GM23338 (cell line): ENCODE measurements around the gene LPCAT4. TPM values are rescaled to one million over a fixed set of nuclear protein-coding genes. Genes with fewer than 3 reads are reported as not detected.
"Not testable (repeated sequence)": the region's sequence is repeated elsewhere in the genome, so short reads cannot be mapped to it uniquely, and the experiment has no call there.

Source experiments
- ATAC-seq: fragments of 200-7000 bp; cut with Tn5 transposase; 3 replicates; pipeline ENCODE4 v1.9.1; 2020
- DNase-seq: peaks from one replicate; pipeline ENCODE4 v3.0.0-alpha.2; 2015; ENCODE audit warnings: low spot score
- H2AFZ ChIP-seq: fragments of 200-600 bp; sonication (generic); 2 replicates; pipeline ENCODE4 v1.8.0; 2016; ENCODE audit warnings: antibody characterized with exemption, mild to moderate bottlenecking, moderate library complexity
- H3F3A ChIP-seq: fragments of 200-600 bp; sonication (generic); replicated peaks from 2 replicates; pipeline ENCODE4 v1.8.0; 2017; ENCODE audit warnings: antibody characterized with exemption, mixed run types, low read depth
- H3K27ac ChIP-seq: fragments of 200-600 bp; sonication (generic); 2 replicates; pipeline ENCODE4 v1.6.1; 2016; ENCODE audit warnings: low read depth
- H3K27me3 ChIP-seq: fragments of 200-600 bp; sonication (generic); 2 replicates; pipeline ENCODE4 v1.8.0; 2016; ENCODE audit warnings: mild to moderate bottlenecking, mixed run types, moderate library complexity; ENCODE audit not compliant: insufficient read depth
- H3K36me3 ChIP-seq: fragments of 200-600 bp; sonication (generic); 2 replicates; pipeline ENCODE4 v1.8.0; 2016; ENCODE audit warnings: mild to moderate bottlenecking; ENCODE audit not compliant: insufficient read depth
- H3K4me1 ChIP-seq: fragments of 200-600 bp; sonication (generic); 2 replicates; pipeline ENCODE4 v1.8.0; 2016; ENCODE audit warnings: mild to moderate bottlenecking, moderate library complexity; ENCODE audit not compliant: insufficient read depth
- H3K4me2 ChIP-seq: fragments of 200-600 bp; sonication (generic); 2 replicates; pipeline ENCODE4 v1.7.1; 2017; ENCODE audit warnings: mixed run types
- H3K4me3 ChIP-seq: fragments of 200-600 bp; sonication (generic); 2 replicates; pipeline ENCODE4 v1.6.1; 2016; ENCODE audit warnings: mixed run types
- H3K79me2 ChIP-seq: fragments of 200-600 bp; sonication (generic); replicated peaks from 2 replicates; pipeline ENCODE4 v1.8.0; 2017; ENCODE audit warnings: mild to moderate bottlenecking; ENCODE audit not compliant: insufficient read depth
- H3K9me2 ChIP-seq: fragments of 200-600 bp; sonication (generic); 2 replicates; pipeline ENCODE4 v1.8.0; 2017; ENCODE audit not compliant: insufficient read depth
- H4K20me1 ChIP-seq: fragments of 200-600 bp; sonication (generic); replicated peaks from 2 replicates; pipeline ENCODE4 v1.8.0; 2017; ENCODE audit warnings: mild to moderate bottlenecking; ENCODE audit not compliant: insufficient read depth
- H3K27ac Mint-ChIP-seq: 2 replicates; pipeline ENCODE4 v1.8.0; 2020; ENCODE audit warnings: inconsistent platforms, mild to moderate bottlenecking, moderate library complexity, mixed read lengths
- H3K27me3 Mint-ChIP-seq: 3 replicates; pipeline ENCODE4 v1.8.0; 2022; ENCODE audit warnings: low read depth, mild to moderate bottlenecking, moderate library complexity, mixed read lengths, inconsistent platforms; ENCODE audit not compliant: insufficient read depth, poor library complexity
- H3K36me3 Mint-ChIP-seq: 3 replicates; pipeline ENCODE4 v1.8.0; 2021; ENCODE audit warnings: low read depth, mild to moderate bottlenecking, inconsistent platforms, moderate library complexity, mixed read lengths
- H3K4me1 Mint-ChIP-seq: 3 replicates; pipeline ENCODE4 v1.8.0; 2020; ENCODE audit warnings: mild to moderate bottlenecking, inconsistent platforms, mixed read lengths
- H3K4me3 Mint-ChIP-seq: 3 replicates; pipeline ENCODE4 v1.8.0; 2021; ENCODE audit warnings: moderate library complexity, mild to moderate bottlenecking, inconsistent platforms, mixed read lengths
- H3K9me3 Mint-ChIP-seq: 3 replicates; pipeline ENCODE4 v1.8.0; 2020; ENCODE audit warnings: moderate library complexity, mild to moderate bottlenecking, inconsistent platforms, mixed read lengths
- polyA plus RNA-seq: library from polyadenylated mRNA; unstranded; fragments of >200 nt; fragmentation: Nextera tagmentation; extraction: Ambion mirVana; gene quantifications from 2 replicates; pipeline ENCODE4 v1.2.1, GENCODE V29; 2016
- total RNA-seq: library from RNA; depleted of rRNA; stranded (reverse); fragments of >200 nt; shearing (Covaris generic); gene quantifications from 2 replicates; pipeline ENCODE4 v1.2.3, GENCODE V29; 2014

Gene LPCAT4
- total and polyA plus RNA-seq, 2 experiments from 2014 or later = 36.8 to 49.1 TPM

- H3K27me3 ChIP-seq, H3K36me3 ChIP-seq, H3K4me3 Mint-ChIP-seq, H3K27ac ChIP-seq, H3K27ac Mint-ChIP-seq, ATAC-seq, H3K36me3 Mint-ChIP-seq, H3K4me1 Mint-ChIP-seq, DNase-seq, H3K79me2 ChIP-seq, H3F3A ChIP-seq, H3K9me2 ChIP-seq, H3K4me2 ChIP-seq, H3K27me3 Mint-ChIP-seq, H3K4me3 ChIP-seq, H3K9me3 Mint-ChIP-seq, H4K20me1 ChIP-seq, H3K4me1 ChIP-seq, H2AFZ ChIP-seq: not testable (repeated sequence)
These were observed 42.0 kb upstream of the LPCAT4 start for GRCh38 chr15:34408973-34409372.

GRCh38 chr15:34403899-34404298, 36.9 kb upstream of the LPCAT4 start:
- H3K4me1 ChIP-seq, DNase-seq, H3K27ac Mint-ChIP-seq, H3K36me3 ChIP-seq, H3K27ac ChIP-seq, H4K20me1 ChIP-seq, H3K4me1 Mint-ChIP-seq, H2AFZ ChIP-seq, H3K4me3 ChIP-seq, H3K36me3 Mint-ChIP-seq, H3K79me2 ChIP-seq, ATAC-seq, H3K9me3 Mint-ChIP-seq, H3K9me2 ChIP-seq, H3F3A ChIP-seq, H3K4me3 Mint-ChIP-seq, H3K4me2 ChIP-seq, H3K27me3 ChIP-seq, H3K27me3 Mint-ChIP-seq: not testable (repeated sequence)

DNA sequence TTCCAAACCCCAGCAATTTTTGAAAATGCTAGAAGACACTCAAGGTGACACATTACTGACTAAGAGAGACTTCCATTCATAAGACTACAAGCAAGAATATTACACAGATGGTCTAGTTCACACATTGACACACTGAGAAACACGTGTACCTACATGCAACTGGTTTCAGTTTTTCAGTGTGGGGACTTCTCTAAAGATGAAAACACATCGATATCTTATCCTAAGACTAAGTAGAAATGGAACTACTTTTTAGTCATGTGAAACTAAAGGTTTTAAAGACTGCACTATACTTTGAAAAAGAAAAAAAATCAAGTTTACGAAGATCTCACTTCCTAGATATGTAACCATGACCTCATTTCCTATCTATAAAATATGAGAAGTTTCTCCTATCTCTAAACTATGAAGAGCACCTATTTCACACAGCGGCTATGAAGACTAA, 36.2 kb upstream of the LPCAT4 start:
- not testable (repeated sequence) for H3K27me3 Mint-ChIP-seq, H3K4me1 ChIP-seq, ATAC-seq, H4K20me1 ChIP-seq, H3K4me1 Mint-ChIP-seq, H3K27me3 ChIP-seq, H3K79me2 ChIP-seq, H3K4me3 ChIP-seq, H3K4me2 ChIP-seq, H3K36me3 ChIP-seq, DNase-seq, H3K4me3 Mint-ChIP-seq, H3K36me3 Mint-ChIP-seq, H3K9me3 Mint-ChIP-seq, H3F3A ChIP-seq, H3K27ac Mint-ChIP-seq, H3K27ac ChIP-seq, H3K9me2 ChIP-seq, H2AFZ ChIP-seq

- not testable (repeated sequence) for H3K27ac Mint-ChIP-seq, H4K20me1 ChIP-seq, H3K4me3 ChIP-seq, H3K36me3 ChIP-seq, H3K27me3 Mint-ChIP-seq, H3K27ac ChIP-seq, DNase-seq, ATAC-seq, H3K4me1 ChIP-seq, H2AFZ ChIP-seq, H3K36me3 Mint-ChIP-seq, H3K79me2 ChIP-seq, H3K4me1 Mint-ChIP-seq, H3F3A ChIP-seq, H3K4me3 Mint-ChIP-seq, H3K4me2 ChIP-seq, H3K9me3 Mint-ChIP-seq, H3K27me3 ChIP-seq, H3K9me2 ChIP-seq
These were observed 30.8 kb upstream of the LPCAT4 start for GRCh38 chr15:34397637-34398259.

DNA sequence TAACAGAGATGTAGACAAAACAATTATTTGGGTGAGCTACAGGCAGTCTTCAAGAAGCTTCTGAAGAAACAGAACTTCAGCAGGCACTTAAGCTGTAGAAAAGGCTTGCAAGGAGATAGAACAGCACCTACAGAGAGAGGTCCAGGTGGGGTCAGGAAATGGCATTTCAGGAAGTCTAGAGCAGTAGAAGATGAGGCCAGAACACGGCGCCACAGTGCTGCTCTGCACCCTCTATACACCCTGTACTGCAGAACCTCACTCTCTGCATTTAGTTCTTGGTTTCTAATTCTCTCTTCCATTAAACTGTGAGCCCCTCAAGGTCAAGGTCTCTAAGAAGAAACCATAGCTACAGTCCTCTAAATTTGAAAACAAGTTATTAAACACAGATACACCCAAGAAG, 26.0 kb upstream of the LPCAT4 start:
- not testable (repeated sequence) for H3K4me3 Mint-ChIP-seq, H4K20me1 ChIP-seq, DNase-seq, H3K27ac ChIP-seq, H3K27me3 Mint-ChIP-seq, H3K4me1 Mint-ChIP-seq, H3K4me2 ChIP-seq, H3F3A ChIP-seq, H3K9me3 Mint-ChIP-seq, H3K4me3 ChIP-seq, H3K36me3 Mint-ChIP-seq, H3K27ac Mint-ChIP-seq, H2AFZ ChIP-seq, H3K79me2 ChIP-seq, H3K36me3 ChIP-seq, ATAC-seq, H3K9me2 ChIP-seq, H3K27me3 ChIP-seq, H3K4me1 ChIP-seq

- not testable (repeated sequence) for H3K4me3 Mint-ChIP-seq, H3K4me1 Mint-ChIP-seq, H3K4me3 ChIP-seq, H3F3A ChIP-seq, H3K9me2 ChIP-seq, DNase-seq, H3K27me3 ChIP-seq, H3K9me3 Mint-ChIP-seq, H3K27ac Mint-ChIP-seq, H3K27me3 Mint-ChIP-seq, H3K4me1 ChIP-seq, H3K4me2 ChIP-seq, H3K27ac ChIP-seq, H3K79me2 ChIP-seq, H4K20me1 ChIP-seq, H3K36me3 ChIP-seq, H2AFZ ChIP-seq, H3K36me3 Mint-ChIP-seq
- peak; percentile 93 for ATAC-seq
These were observed 22.6 kb upstream of the LPCAT4 start for GRCh38 chr15:34389594-34390086.
